Endodermal cell (in vitro differentiated cells): Measurements from ENCODE around the gene UNG. TPM values are rescaled to one million over a fixed set of nuclear protein-coding genes. Genes with fewer than 3 reads are reported as not detected.

Experiments used
- DNase-seq: peaks from one replicate; pipeline ENCODE4 v3.0.0-alpha.2; 2017
- H3K27ac ChIP-seq: 2 replicates; pipeline ENCODE4 v1.5.1; 2013; ENCODE audit warnings: mild to moderate bottlenecking, low read depth, low read length, moderate library complexity
- H3K27me3 ChIP-seq: 2 replicates; pipeline ENCODE4 v1.6.1; 2013; ENCODE audit warnings: mild to moderate bottlenecking, low read length, moderate library complexity; ENCODE audit not compliant: insufficient read depth, control insufficient read depth, poor library complexity, severe bottlenecking
- H3K36me3 ChIP-seq: 2 replicates; pipeline ENCODE4 v1.7.0; 2013; ENCODE audit warnings: mild to moderate bottlenecking, low read length, moderate library complexity; ENCODE audit not compliant: control insufficient read depth, insufficient read depth
- H3K4me1 ChIP-seq: one replicate; pipeline ENCODE4 v1.7.0; 2013; ENCODE audit warnings: low read length; ENCODE audit not compliant: control insufficient read depth, insufficient read depth
- H3K4me3 ChIP-seq: 2 replicates; pipeline ENCODE4 v1.5.1; 2013; ENCODE audit warnings: mild to moderate bottlenecking, low read length, moderate library complexity
- H3K9ac ChIP-seq: 2 replicates; pipeline ENCODE4 v1.6.1; 2013; ENCODE audit warnings: mild to moderate bottlenecking, low read length, moderate library complexity; ENCODE audit not compliant: poor library complexity, severe bottlenecking; ENCODE audit errors: extremely low read depth
- H3K9me3 ChIP-seq: 2 replicates; pipeline ENCODE4 v1.6.1; 2013; ENCODE audit warnings: mild to moderate bottlenecking, low read length, moderate library complexity; ENCODE audit not compliant: control insufficient read depth
- H3K27ac Mint-ChIP-seq: 2 replicates; pipeline ENCODE4 v1.8.0; 2020; ENCODE audit warnings: mixed read lengths
- H3K27me3 Mint-ChIP-seq: 2 replicates; pipeline ENCODE4 v1.8.0; 2021; ENCODE audit warnings: mild to moderate bottlenecking, mixed read lengths; ENCODE audit not compliant: insufficient read depth
- H3K36me3 Mint-ChIP-seq: 2 replicates; pipeline ENCODE4 v1.8.0; 2020; ENCODE audit warnings: low read depth, mixed read lengths
- H3K4me1 Mint-ChIP-seq: 2 replicates; pipeline ENCODE4 v1.8.0; 2020; ENCODE audit warnings: mixed read lengths
- H3K4me3 Mint-ChIP-seq: 2 replicates; pipeline ENCODE4 v1.8.0; 2020; ENCODE audit warnings: mild to moderate bottlenecking, moderate library complexity, mixed read lengths
- H3K9me3 Mint-ChIP-seq: 2 replicates; pipeline ENCODE4 v1.8.0; 2020; ENCODE audit warnings: mild to moderate bottlenecking, mixed read lengths
- CTCF ChIP-seq: fragments of 200-600 bp; sonication (generic); conservative IDR thresholded peaks from 2 replicates; pipeline ENCODE4 v1.5.0; 2021; ENCODE audit warnings: antibody characterized with exemption, mild to moderate bottlenecking
- WGBS, 2 experiments: methylation state at CpG; one replicate each; pipeline versions ENCODE4 v1.1.5 to v1.1.7; 2013; ENCODE audit warnings: missing lambda C conversion rate in 2 of 2, mixed read lengths in 1 of 2; ENCODE audit not compliant: insufficient coverage in 1 of 2, insufficient read length in 1 of 2; 5-methylcytosine and 5-hydroxymethylcytosine counted together
- total RNA-seq, 2 donors: library from RNA; stranded (reverse); fragmentation: NEBNext Ultra II Directional in 1 of 2; extraction: Animal tissue kit (Norgen Biotek cat#: 25700) in 1 of 2; gene quantifications; 2 replicates in 1 of 2; 3 replicates in 1 of 2; pipeline ENCODE4 v1.2.1, GENCODE V29; 2021

Gene UNG
- total RNA-seq, 2 donors from 2014 or later = 104 to 114 TPM

- peak; percentile 25 for DNase-seq
- WGBS, 2 experiments = 91 to 98% methylated on average over 7 to 14 of the region's 14 CpGs
- H3K4me3 ChIP-seq = no peak overlapping the region
- H3K9me3 ChIP-seq = peaks cover 5% of the 10 kb centered on the region
- no peak for TF ChIP-seq CTCF
- peaks cover 55% of the 10 kb centered on the region for H3K36me3 ChIP-seq
- Mint-ChIP-seq H3K4me3 (no peak overlapping the region), H3K9me3 (no peaks in the 10 kb centered on the region), H3K36me3 (peaks cover 27% of the 10 kb centered on the region), H3K27me3 (no peaks in the 10 kb centered on the region), H3K4me1 (no peaks in the 10 kb centered on the region), H3K27ac (no peak overlapping the region)
- no peaks in the 10 kb centered on the region for H3K4me1 ChIP-seq
- no peak overlapping the region for H3K9ac ChIP-seq
- H3K27ac ChIP-seq = no peak overlapping the region
- H3K27me3 ChIP-seq = no peaks in the 10 kb centered on the region
These were observed 14.6 kb upstream of the UNG start for GRCh38 chr12:109082751-109083150.

DNA sequence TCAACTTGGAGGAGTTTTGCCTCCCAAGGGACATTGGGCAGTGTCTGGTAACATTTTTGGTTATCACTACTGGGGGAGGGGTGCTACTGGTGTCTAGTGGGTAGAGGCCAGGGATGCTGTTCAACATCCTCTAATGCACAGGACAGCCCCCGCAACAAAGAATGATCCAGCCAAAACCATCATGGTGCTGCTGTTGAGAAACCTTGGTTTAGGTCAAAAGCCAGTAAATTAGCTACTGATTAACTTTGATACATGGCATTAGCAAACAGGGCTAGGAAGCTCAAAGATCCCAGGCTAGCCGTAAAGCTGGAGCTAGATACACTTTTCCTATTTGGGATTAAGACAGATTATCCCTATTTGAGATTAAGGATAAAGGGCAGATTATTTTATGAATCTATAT, 13.0 kb upstream of the UNG start:
- no peak overlapping the region for H3K27ac ChIP-seq
- 97 to 100% methylated on average over 1 to 2 of the region's 2 CpGs for WGBS, 2 experiments
- peaks cover 47% of the 10 kb centered on the region for H3K36me3 ChIP-seq
- DNase-seq = no peak
- H3K4me3 ChIP-seq = no peak overlapping the region
- Mint-ChIP-seq H3K9me3 (no peaks in the 10 kb centered on the region), H3K27me3 (no peaks in the 10 kb centered on the region), H3K4me3 (no peak overlapping the region), H3K36me3 (peaks cover 36% of the 10 kb centered on the region), H3K4me1 (no peaks in the 10 kb centered on the region), H3K27ac (no peak overlapping the region)
- no peak for TF ChIP-seq CTCF
- no peaks in the 10 kb centered on the region for H3K27me3 ChIP-seq
- H3K9me3 ChIP-seq = no peaks in the 10 kb centered on the region
- no peak overlapping the region for H3K9ac ChIP-seq
- no peaks in the 10 kb centered on the region for H3K4me1 ChIP-seq

DNA sequence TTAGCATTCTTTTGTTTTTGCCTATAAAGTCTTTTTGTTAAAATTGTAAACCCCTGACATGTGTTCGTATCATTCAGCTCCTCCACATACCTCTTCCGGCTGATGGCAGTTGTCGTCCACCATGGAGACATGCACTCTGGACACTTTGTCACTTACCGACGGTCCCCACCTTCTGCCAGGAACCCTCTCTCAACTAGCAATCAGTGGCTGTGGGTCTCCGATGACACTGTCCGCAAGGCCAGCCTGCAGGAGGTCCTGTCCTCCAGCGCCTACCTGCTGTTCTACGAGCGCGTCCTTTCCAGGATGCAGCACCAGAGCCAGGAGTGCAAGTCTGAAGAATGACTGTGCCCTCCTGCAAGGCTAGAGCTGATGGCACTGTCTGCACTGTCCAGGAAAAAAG, 11.8 kb upstream of the UNG start:
- WGBS, 2 experiments = 93 to 96% methylated on average over 10 to 11 of the region's 11 CpGs
- Mint-ChIP-seq H3K36me3 (peaks cover 38% of the 10 kb centered on the region), H3K27ac (no peak overlapping the region), H3K4me3 (no peak overlapping the region), H3K27me3 (no peaks in the 10 kb centered on the region), H3K9me3 (no peaks in the 10 kb centered on the region), H3K4me1 (no peaks in the 10 kb centered on the region)
- TF ChIP-seq CTCF = no peak
- peaks cover 44% of the 10 kb centered on the region for H3K36me3 ChIP-seq
- H3K27me3 ChIP-seq = no peaks in the 10 kb centered on the region
- H3K27ac ChIP-seq = no peak overlapping the region
- H3K4me1 ChIP-seq = no peaks in the 10 kb centered on the region
- H3K4me3 ChIP-seq = no peak overlapping the region
- H3K9me3 ChIP-seq = no peaks in the 10 kb centered on the region
- H3K9ac ChIP-seq = no peak overlapping the region
- no peak for DNase-seq
